Activated T-cell treated with anti-CD3 and anti-CD28 coated beads for 1 hour (primary cell): Measurements from ENCODE around the gene PACSIN1.
"Not testable (repeated sequence)": the region's sequence is repeated elsewhere in the genome, so short reads cannot be mapped to it uniquely, and the experiment has no call there.

Source experiments
- DNase-seq: peaks from one replicate; pipeline ENCODE4 v3.0.0-alpha.2; 2020; ENCODE audit warnings: low read depth

The PACSIN1 gene

DNA sequence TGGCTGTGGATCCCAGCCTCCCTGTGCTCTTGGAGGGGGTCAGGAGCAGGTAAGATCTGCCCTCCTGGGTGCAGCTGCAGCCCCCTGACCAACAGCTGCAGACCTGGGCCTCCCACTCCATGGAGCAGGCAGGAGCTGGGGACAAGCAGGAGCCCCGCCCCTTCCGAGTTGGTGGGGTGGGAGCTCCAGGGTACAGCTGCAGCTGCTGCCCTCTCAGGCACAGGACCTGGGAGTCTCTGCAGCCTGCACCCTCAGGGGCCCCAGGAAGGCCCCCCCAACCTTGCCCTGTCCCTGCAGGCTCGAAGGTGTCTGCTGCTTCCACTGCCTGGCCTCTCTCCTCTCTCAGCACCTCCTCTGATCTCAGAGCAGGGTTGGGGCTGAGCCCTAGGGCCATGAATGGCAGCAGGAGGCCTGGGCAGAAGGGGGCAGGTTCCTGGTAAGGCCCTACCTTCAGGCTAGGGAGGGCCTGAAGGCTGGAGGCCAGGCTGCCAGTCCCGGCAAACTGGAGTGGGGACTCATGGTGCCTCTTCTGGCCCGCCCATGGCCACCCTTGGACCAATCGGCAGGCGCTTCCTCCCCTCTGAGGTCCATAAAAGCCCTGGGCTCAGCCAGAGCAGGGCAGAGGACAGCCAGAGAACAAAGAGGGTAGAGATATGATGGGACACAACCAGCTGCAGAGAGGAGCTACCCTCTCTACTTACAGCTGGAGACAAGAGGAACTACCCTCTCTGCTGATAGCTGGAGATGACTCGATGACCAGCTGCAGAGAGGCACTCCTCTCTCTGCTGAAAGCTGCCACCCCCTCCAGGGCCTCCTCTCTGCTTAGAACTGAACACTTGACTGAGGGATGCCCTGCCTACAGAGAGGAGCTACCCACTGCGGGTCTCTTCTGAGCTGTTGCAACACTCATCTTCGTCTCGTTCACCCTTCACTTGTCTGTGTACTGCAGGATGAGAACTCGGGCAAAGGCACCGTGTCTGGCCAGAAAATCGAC, 7.8 kb upstream of the PACSIN1 start:
- no peak for DNase-seq

GRCh38 chr6:34459899-34460593, 5.8 kb upstream of the PACSIN1 start:
- peak; percentile 26 for DNase-seq

GRCh38 chr6:34460796-34461507, 4.9 kb upstream of the PACSIN1 start:
- DNase-seq: no peak

GRCh38 chr6:34462010-34462409, 3.9 kb upstream of the PACSIN1 start:
- DNase-seq: no peak

- DNase-seq: no peak
Observed at GRCh38 chr6:34462551-34462971, 3.3 kb upstream of the PACSIN1 start.

GRCh38 chr6:34463299-34463698, 2.6 kb upstream of the PACSIN1 start:
- DNase-seq: no peak

GRCh38 chr6:34463849-34464248, 2.0 kb upstream of the PACSIN1 start:
- DNase-seq: no peak

DNA sequence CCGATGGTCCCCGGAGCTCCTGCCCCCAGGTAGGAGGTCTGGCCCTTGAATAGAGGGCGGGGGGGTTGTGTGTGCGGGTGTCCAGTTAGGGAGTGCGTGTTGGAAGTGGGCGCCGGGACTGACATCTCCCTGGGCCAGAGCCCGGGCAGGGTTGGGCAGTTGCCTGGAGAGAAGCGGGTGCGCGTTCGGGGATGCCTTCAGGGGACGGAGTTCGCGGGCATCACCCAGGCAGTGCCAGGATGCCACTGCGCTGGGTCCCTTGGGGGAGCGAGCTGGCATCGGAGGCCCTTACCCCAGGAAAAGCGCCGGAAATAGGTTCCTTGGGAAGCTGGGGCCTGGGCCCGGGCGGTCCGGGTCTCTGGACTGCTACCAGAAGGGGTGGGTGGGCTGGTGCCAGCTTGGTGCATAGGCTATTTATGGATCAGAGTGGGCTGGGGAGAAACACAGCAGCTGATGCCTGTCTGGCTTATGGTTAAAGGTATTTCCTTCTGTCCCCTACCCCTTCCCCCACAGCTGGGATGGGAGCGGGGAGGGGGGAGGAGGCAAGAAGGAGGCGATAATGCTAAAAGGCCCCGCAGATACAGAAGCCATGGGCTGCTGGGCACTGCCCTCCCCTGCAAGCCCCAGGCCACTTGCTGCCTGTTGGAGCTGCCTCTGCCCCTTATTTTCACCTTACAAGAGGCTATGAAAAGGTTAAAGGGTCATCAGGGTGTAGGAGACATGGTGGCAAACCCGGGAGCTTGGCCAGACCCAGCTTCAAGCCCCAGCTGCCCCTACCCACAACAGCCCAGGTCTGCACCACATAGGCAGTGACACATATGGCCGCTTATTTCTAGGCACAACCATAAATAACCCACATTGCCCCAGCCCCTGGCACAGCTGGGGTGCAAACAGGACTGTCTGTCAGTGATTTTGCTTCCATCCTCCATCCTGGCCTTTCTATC, 638 bp downstream of the PACSIN1 start:
- DNase-seq: no peak

DNA sequence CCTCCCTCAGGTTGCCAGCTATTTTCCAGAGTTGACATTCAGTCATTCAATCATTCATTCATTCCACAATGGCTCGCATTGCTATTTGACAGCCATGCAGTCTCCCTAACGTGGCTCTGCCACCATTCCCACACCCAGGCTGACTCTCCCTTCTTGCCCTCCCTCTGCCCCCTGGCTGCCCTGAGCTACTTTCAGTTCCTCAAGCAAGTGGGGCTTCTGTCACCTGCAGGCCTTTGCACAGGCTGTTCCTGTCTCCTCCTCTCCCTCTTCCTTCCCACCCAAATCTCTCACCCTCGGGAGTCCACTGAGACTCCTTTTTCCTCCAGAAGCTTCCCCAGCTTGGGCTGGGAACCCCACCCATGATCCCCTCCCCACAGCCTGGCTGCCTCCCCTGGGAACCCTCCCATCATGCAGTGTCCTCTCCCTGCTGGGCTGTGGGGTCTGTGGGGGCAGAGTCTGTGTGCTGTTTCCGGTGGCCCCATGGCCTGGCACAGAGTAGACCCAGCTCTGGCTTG, 2.6 kb downstream of the PACSIN1 start:
- DNase-seq: no peak

- no peak for DNase-seq
Observed at GRCh38 chr6:34469499-34469898, 3.6 kb downstream of the PACSIN1 start.

DNA sequence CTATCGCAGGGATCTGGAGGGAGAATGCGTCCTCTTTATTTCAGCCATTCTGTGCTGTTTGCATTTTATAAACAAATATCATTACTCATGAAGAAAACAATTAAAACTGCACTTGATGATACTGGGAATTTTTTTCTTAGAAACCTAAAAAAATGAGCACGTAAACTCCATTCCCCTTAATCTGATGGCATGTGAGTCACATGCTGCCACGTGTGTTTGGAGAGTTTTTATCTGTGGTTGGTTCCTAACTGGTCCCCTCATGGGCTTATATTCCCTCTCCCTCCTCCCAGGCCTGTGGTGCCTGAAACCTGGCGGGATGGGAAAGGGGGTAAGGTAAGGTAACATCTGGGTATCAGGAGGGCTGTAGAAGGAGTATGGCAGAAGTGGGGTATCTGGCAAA, 6.5 kb downstream of the PACSIN1 start:
- no peak for DNase-seq

DNA sequence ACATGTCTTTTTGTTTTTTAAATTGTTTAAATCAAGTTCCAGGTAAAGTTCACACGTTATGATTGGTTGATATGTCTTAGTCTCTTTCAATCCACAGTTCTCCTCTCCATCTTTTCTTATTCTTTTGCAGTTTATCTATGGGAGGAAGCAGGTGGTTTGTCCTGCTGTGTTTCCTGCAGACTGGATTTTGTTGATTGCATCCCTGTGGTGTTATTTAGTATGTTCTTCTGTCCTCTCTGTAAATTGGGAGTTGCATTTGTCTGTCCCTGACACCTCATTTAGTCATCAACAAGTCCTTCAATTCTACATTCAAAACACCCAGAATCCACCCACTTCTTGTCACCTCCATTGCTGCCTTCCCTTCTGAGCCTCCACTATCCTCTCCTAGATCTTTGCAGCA, 8.1 kb downstream of the PACSIN1 start:
- no peak for DNase-seq

- DNase-seq: no peak
Observed at GRCh38 chr6:34474754-34475153, 8.9 kb downstream of the PACSIN1 start.

DNA sequence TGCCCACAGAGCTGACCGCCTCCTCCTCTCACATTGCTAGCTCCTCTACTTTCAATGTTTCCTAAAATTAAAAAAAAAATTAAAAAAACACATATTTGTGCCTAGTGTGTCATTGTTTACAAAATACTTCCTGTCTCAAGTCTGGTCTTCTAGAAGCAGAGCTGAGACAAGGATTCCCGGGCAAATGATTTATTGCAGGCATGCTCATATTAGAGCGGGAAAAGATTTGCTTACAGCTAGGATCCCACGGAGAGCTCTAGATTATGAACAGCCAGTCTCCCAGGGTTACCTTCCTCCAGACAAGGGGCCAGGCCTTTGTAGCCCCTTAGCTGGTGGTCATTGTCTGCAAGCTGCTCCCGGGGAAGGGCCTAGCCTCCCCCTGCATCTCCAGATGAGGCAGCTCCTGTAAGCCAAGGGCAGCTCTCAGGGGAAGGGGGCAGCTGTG, 9.4 kb downstream of the PACSIN1 start:
- DNase-seq: no peak

DNA sequence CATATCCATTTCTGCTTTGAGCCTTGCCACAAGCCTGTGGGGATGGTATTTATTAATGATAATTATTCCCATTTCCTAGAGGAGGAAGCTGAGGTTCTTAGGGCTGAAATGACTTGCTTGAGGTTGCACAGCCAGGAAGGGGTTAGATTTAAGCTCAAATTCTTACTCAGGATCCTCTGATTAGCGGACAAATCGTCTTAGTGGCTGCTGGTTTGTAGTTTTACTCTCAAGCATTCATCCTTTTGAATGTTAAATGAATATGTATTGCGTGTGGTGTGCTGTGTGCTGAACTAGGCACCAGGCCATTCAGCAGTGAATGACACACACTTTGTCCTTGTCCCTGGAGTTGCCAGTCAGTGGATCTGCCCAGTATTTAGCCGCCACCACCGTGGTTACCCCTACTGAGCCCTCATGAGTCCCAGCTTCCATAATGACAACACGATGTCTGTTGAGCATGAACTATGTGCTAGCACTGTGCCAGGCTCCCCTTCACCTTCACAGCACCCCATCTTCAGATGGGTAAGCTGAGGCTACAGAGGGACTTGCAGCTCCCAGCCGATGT, 10.0 kb downstream of the PACSIN1 start:
- DNase-seq: no peak

DNA sequence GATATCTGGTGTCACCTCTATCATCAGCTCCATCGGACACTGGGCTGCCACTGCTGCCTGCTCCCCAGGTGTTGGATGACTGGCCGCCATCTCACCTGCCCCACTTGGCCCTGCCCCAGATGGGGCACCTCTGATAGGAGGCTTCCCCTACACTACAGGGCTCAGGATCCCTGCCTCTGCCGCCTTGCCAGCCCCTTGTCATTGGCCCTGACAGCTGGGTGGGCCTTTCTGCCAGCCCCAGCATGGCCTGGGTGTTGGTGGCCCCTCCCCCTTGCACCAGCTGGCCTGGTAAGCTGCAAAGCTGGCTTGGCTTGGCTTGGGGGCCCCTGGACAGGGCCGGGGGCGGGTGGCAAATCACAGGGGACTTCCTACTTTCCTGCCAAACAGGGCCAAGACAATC, 10.6 kb downstream of the PACSIN1 start:
- DNase-seq: no peak

DNA sequence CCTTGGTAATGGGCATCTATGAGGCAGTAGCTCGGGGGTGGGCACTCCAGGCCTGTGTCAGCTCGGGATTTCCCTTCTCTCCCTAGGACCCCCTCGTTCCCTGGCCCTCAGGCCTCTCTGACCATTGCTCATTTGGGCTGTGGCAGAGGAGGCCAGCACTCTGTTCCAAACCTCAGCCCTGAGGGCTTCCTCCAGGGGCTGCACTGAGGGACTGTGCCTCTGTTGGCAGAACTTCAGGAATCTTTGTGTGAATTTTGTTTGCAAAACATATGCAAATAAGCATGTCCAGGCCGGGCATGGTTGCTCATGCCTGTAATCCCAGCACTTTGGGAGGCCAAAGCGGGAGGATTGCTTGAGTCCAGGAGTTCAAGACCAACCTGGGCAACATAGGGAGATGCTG, 11.0 kb downstream of the PACSIN1 start:
- DNase-seq: no peak

DNA sequence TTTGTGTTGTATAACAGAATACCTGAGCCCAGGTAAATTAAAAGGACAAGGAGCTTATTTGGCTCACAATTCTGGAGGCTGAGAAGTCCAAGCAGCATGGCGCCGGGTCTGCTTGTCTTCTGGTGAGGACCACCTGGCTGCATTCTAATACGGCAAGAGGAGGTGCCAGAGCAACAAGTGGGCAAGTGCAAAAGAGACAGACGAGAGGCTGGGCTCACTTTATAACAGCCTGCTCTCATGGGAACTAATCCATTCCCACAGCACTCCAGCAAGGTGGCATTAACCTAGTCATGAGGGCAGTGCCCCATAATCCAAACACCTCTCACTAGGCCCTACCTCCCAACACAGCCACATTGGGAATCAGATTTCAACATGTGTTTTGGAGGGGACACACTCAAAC, 12.9 kb downstream of the PACSIN1 start:
- DNase-seq: no peak

GRCh38 chr6:34483781-34484180, 17.9 kb downstream of the PACSIN1 start:
- not testable (repeated sequence) for DNase-seq

DNA sequence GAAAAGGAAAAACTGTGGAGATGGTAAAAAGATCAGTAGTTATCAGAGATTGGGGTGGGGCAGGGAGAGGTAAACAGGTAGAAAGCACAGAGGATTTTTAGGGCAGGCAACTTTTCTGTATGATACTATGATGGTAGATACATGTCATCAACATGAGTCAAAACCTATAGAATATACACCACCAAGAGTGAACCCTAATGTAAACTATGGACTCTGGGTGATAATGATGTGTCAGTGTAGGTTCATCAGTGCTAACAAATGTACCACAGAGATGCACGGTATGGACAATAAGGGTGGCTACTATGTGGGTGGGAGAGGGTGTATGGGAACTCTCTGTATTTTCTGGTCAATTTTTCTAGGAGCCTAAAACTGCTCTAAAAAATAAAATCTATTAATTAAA, 18.5 kb downstream of the PACSIN1 start:
- DNase-seq: no peak

- peak; percentile 51 for DNase-seq
Observed at GRCh38 chr6:34484899-34485298, 19.0 kb downstream of the PACSIN1 start.
